ENCODE data around the gene POC1A. TPM values are rescaled to one million over a fixed set of nuclear protein-coding genes. Genes with fewer than 3 reads are reported as not detected.

Gene POC1A
- total and polyA plus RNA-seq, 2 donors (not counting 3 experiments of a cell fraction or from before 2014, with no cell fraction given) = 14.8 to 19.4 TPM

DNA sequence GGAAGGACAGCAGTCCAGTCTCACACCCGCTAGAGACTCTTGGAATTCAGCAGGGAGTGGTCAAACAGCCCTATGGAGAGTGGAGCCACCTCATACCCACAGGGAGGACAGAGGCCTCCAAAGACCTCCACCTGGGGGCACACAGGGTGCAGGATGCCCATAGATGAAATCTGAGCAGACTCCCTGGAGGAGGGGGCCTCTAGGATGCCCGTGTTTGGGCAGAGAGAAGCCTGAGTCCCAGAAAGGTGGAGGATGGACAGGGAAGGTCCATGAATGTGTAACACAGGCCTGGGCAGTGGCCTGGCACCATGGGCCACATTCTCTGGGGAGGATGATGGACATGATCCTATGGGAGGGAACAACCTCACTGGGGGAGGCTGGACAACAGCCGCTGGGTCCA lies 119.6 kb downstream of the POC1A start:
- ChIA-PET POLR2A (no interaction called here), CTCF (interaction anchor here (1.2 kb wide), 1 partner anchor 19 kb away, joined by 3 read pairs; no protein-coding TSS in a partner anchor)
- no peaks in the 10 kb centered on the region for H3K36me3 ChIP-seq (ENCODE audit: control insufficient read depth in 2 of 2, extremely low read depth in 1 of 2, insufficient read depth in 2 of 2, low read length in 2 of 2)
- H2AFZ ChIP-seq (ENCODE audit: low read depth, low read length) = no peak overlapping the region
- DNase-seq (ENCODE audit: low read depth, low spot score) = no peak
- no peaks in the 10 kb centered on the region for H3K79me2 ChIP-seq (ENCODE audit: control insufficient read depth, insufficient read depth, low read length)
- BruUV-seq (replicated peaks) = no TSS peak
- H4K20me1 ChIP-seq (replicated peaks; ENCODE audit: control insufficient read depth, extremely low read depth, insufficient read depth, low read length) = no peaks in the 10 kb centered on the region
- no peak for FAIRE-seq
- H3K9me3 ChIP-seq (replicated peaks; ENCODE audit: control insufficient read depth, insufficient read depth, low read length) = no peaks in the 10 kb centered on the region
- intact Hi-C loops (cut with micrococcal nuclease) (no loop called here), dilution Hi-C loops (cut with MboI; ENCODE audit: extremely low pct_ligation_motif_present, low sequenced_read_pairs) (no loop called here)
- TF ChIP-seq, protein P1, sequence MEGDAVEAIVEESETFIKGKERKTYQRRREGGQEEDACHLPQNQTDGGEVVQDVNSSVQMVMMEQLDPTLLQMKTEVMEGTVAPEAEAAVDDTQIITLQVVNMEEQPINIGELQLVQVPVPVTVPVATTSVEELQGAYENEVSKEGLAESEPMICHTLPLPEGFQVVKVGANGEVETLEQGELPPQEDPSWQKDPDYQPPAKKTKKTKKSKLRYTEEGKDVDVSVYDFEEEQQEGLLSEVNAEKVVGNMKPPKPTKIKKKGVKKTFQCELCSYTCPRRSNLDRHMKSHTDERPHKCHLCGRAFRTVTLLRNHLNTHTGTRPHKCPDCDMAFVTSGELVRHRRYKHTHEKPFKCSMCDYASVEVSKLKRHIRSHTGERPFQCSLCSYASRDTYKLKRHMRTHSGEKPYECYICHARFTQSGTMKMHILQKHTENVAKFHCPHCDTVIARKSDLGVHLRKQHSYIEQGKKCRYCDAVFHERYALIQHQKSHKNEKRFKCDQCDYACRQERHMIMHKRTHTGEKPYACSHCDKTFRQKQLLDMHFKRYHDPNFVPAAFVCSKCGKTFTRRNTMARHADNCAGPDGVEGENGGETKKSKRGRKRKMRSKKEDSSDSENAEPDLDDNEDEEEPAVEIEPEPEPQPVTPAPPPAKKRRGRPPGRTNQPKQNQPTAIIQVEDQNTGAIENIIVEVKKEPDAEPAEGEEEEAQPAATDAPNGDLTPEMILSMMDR (IDR thresholded peaks at IDR 0.05; ENCODE audit: extremely low read depth in 1 of 2, insufficient read depth in 1 of 2, low read depth in 1 of 2, low read length in 2 of 2) = no peak
- TF ChIP-seq POLR2A (IDR thresholded peaks at IDR 0.05; ENCODE audit: low read depth, low read length) = no peak
- no peak for TF ChIP-seq EZH2 (IDR thresholded peaks at IDR 0.05; ENCODE audit: borderline replicate concordance, low read depth, low read length, severe bottlenecking)
- no peak for TF ChIP-seq JUN (IDR thresholded peaks at IDR 0.05; ENCODE audit: borderline replicate concordance, insufficient read depth, insufficient read length, low read depth)
- no peak for TF ChIP-seq GATA2 (IDR thresholded peaks at IDR 0.05; ENCODE audit: insufficient read depth, insufficient read length, low read depth, low read length)
- no peak overlapping the region for H3K9ac ChIP-seq (replicated peaks; ENCODE audit: extremely low read depth, insufficient read depth, low read length)
- H3K4me2 ChIP-seq (ENCODE audit: insufficient read depth, low read length) = no peak overlapping the region
- no peaks in the 10 kb centered on the region for H3K4me1 ChIP-seq (ENCODE audit: control insufficient read depth, extremely low read depth, insufficient read depth, low read length)
- no peaks in the 10 kb centered on the region for H3K9me1 ChIP-seq (replicated peaks; ENCODE audit: control insufficient read depth, extremely low read depth, insufficient read depth, low read length)
- H3K4me3 ChIP-seq (replicated peaks in 1 of 3; ENCODE audit: insufficient read depth in 1 of 3, low read depth in 1 of 3, low read length in 3 of 3) = no peak overlapping the region
- H3K27me3 ChIP-seq (ENCODE audit: control insufficient read depth in 2 of 2, insufficient read depth in 2 of 2, low read length in 2 of 2) = no peaks in the 10 kb centered on the region
- no peak overlapping the region for H3K27ac ChIP-seq (ENCODE audit: insufficient read depth, low read depth, low read length)

- dilution Hi-C loops (cut with MboI; ENCODE audit: extremely low pct_ligation_motif_present, low sequenced_read_pairs) (no loop called here), intact Hi-C loops (cut with micrococcal nuclease) (no loop called here)
- H3K79me2 ChIP-seq (ENCODE audit: control insufficient read depth, insufficient read depth, low read length) = no peaks in the 10 kb centered on the region
- no peaks in the 10 kb centered on the region for H3K9me1 ChIP-seq (replicated peaks; ENCODE audit: control insufficient read depth, extremely low read depth, insufficient read depth, low read length)
- no peaks in the 10 kb centered on the region for H3K4me1 ChIP-seq (ENCODE audit: control insufficient read depth, extremely low read depth, insufficient read depth, low read length)
- H4K20me1 ChIP-seq (replicated peaks; ENCODE audit: control insufficient read depth, extremely low read depth, insufficient read depth, low read length) = no peaks in the 10 kb centered on the region
- no peak overlapping the region for H3K4me3 ChIP-seq (replicated peaks in 1 of 3; ENCODE audit: insufficient read depth in 1 of 3, low read depth in 1 of 3, low read length in 3 of 3)
- no TSS peak for BruUV-seq (replicated peaks)
- H3K36me3 ChIP-seq (ENCODE audit: control insufficient read depth in 2 of 2, extremely low read depth in 1 of 2, insufficient read depth in 2 of 2, low read length in 2 of 2) = no peaks in the 10 kb centered on the region
- H2AFZ ChIP-seq (ENCODE audit: low read depth, low read length) = no peak overlapping the region
- FAIRE-seq (no peak), DNase-seq (ENCODE audit: low read depth, low spot score) (no peak)
- ChIA-PET POLR2A (no interaction called here), CTCF (no interaction called here)
- H3K27ac ChIP-seq (ENCODE audit: insufficient read depth, low read depth, low read length) = no peak overlapping the region
- TF ChIP-seq FOS (IDR thresholded peaks at IDR 0.05; ENCODE audit: borderline replicate concordance, insufficient read depth, low read length) (no peak), GATA2 (IDR thresholded peaks at IDR 0.05; ENCODE audit: insufficient read depth, insufficient read length, low read depth, low read length) (no peak), JUN (IDR thresholded peaks at IDR 0.05; ENCODE audit: borderline replicate concordance, insufficient read depth, insufficient read length, low read depth) (no peak)
- TF ChIP-seq, protein P1 (IDR thresholded peaks at IDR 0.05; ENCODE audit: extremely low read depth in 1 of 2, insufficient read depth in 1 of 2, low read depth in 1 of 2, low read length in 2 of 2) = no peak
- TF ChIP-seq, protein P2, sequence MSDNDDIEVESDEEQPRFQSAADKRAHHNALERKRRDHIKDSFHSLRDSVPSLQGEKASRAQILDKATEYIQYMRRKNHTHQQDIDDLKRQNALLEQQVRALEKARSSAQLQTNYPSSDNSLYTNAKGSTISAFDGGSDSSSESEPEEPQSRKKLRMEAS (IDR thresholded peaks at IDR 0.05; ENCODE audit: insufficient read depth, insufficient read length) = no peak
- no peak overlapping the region for H3K4me2 ChIP-seq (ENCODE audit: insufficient read depth, low read length)
- H3K9me3 ChIP-seq (replicated peaks; ENCODE audit: control insufficient read depth, insufficient read depth, low read length) = no peaks in the 10 kb centered on the region
- no peaks in the 10 kb centered on the region for H3K27me3 ChIP-seq (ENCODE audit: control insufficient read depth in 2 of 2, insufficient read depth in 2 of 2, low read length in 2 of 2)
- no peak overlapping the region for H3K9ac ChIP-seq (replicated peaks; ENCODE audit: extremely low read depth, insufficient read depth, low read length)
Measured at GRCh38 chr3:52034212-52034611, 120.0 kb downstream of the POC1A start.

Data from endothelial cell of umbilical vein (primary cell).